GM21528 (cell line): ENCODE measurements around the gene PGLYRP3.

Experiments used
- ATAC-seq: cut with Tn5 transposase; IDR thresholded peaks from one replicate; pipeline ENCODE4 v1.9.1; 2021; ENCODE audit warnings: mild to moderate bottlenecking, moderate library complexity; ENCODE audit not compliant: unreplicated experiment, low FRiP score

Gene PGLYRP3

GRCh38 chr1:153265457-153265856 lies 47.3 kb downstream of the PGLYRP3 start:
- no peak for ATAC-seq

GRCh38 chr1:153262462-153263157 lies 50.1 kb downstream of the PGLYRP3 start:
- ATAC-seq = no peak

- no peak for ATAC-seq
These were observed 50.7 kb downstream of the PGLYRP3 start for GRCh38 chr1:153262070-153262366.

GRCh38 chr1:153261281-153262069 lies 51.3 kb downstream of the PGLYRP3 start:
- no peak for ATAC-seq

GRCh38 chr1:153260585-153261280 lies 52.0 kb downstream of the PGLYRP3 start:
- ATAC-seq = no peak

- ATAC-seq = no peak
These were observed 53.4 kb downstream of the PGLYRP3 start, which contains the start of gene LORICRIN for GRCh38 chr1:153259387-153259786. TSS of gene LORICRIN (plus strand) at chr1:153259687. CDS start at chr1:153260950, 1,263 bp downstream.

GRCh38 chr1:153253693-153254092 lies 59.1 kb downstream of the PGLYRP3 start:
- no peak for ATAC-seq

GRCh38 chr1:153253076-153253475 lies 59.7 kb downstream of the PGLYRP3 start:
- no peak for ATAC-seq

- ATAC-seq = no peak
These were observed 60.8 kb downstream of the PGLYRP3 start for GRCh38 chr1:153251988-153252387.

GRCh38 chr1:153251562-153251961 lies 61.2 kb downstream of the PGLYRP3 start:
- ATAC-seq = no peak

GRCh38 chr1:153251087-153251486 lies 61.7 kb downstream of the PGLYRP3 start:
- no peak for ATAC-seq

- no peak for ATAC-seq
These were observed 62.6 kb downstream of the PGLYRP3 start for GRCh38 chr1:153250166-153250565.

- no peak for ATAC-seq
These were observed 64.4 kb downstream of the PGLYRP3 start for GRCh38 chr1:153248176-153248879.
